Subcutaneous abdominal adipose tissue (tissue), 5 donors: Measurements from ENCODE around the gene TOMM34.

ENCODE experiments used
- H3K27ac ChIP-seq: one replicate; pipeline ENCODE4 v1.7.0; 2013; ENCODE audit warnings: low read depth, mild to moderate bottlenecking, inconsistent platforms, low read length, moderate library complexity
- H3K27me3 ChIP-seq, 5 donors: one replicate each; pipeline ENCODE4 v1.7.0; 2013; ENCODE audit warnings: low read length in 5 of 5, inconsistent platforms in 1 of 5; ENCODE audit not compliant: control insufficient read depth in 5 of 5, insufficient read depth in 4 of 5
- H3K36me3 ChIP-seq, 5 donors: one replicate each; pipeline ENCODE4 v1.7.0; 2013; ENCODE audit warnings: low read length in 5 of 5; ENCODE audit not compliant: control insufficient read depth in 5 of 5, insufficient read depth in 5 of 5
- H3K4me1 ChIP-seq, 5 donors: one replicate each; pipeline ENCODE4 v1.7.0; 2013; ENCODE audit warnings: low read length in 5 of 5, mild to moderate bottlenecking in 3 of 5, moderate library complexity in 1 of 5; ENCODE audit not compliant: control insufficient read depth in 5 of 5, insufficient read depth in 5 of 5
- H3K4me3 ChIP-seq, 5 donors: one replicate each; pipeline ENCODE4 v1.7.0; 2013; ENCODE audit warnings: low read length in 5 of 5, low read depth in 1 of 5
- H3K9ac ChIP-seq, 5 donors: one replicate each; pipeline ENCODE4 v1.7.0; 2013; ENCODE audit warnings: low read length in 5 of 5, mild to moderate bottlenecking in 4 of 5, moderate library complexity in 3 of 5
- H3K9me3 ChIP-seq, 5 donors: one replicate each; pipeline ENCODE4 v1.7.0; 2013; ENCODE audit warnings: low read length in 5 of 5; ENCODE audit not compliant: control insufficient read depth in 5 of 5
- donor health status: healthy.
- donor health status: healthy.
- donor health status: healthy.
- donor health status: healthy.
- donor health status: healthy.

The TOMM34 gene

GRCh38 chr20:44960103-44960852 lies at the start of gene TOMM34:
Gene TOMM34, minus strand, starts transcription at chr20:44960397. Its CDS starts 64 bp downstream, at chr20:44960333.
- Histone ChIP-seq H3K9me3 (no peaks in the 10 kb centered on the region), H3K27ac (peak within 1 kb of the TSS; percentile 48), H3K9ac (peak within 1 kb of the TSS; percentile 11 to 83 (median 79)), H3K4me1 (peaks cover 2 to 22% (median 18%) of the 10 kb centered on the region in 5 donors), H3K4me3 (peak within 1 kb of the TSS; percentile 74 to 82 (median 80)), H3K36me3 (peaks cover 0 to 12% (median 11%) of the 10 kb centered on the region in 5 donors), H3K27me3 (no peaks in the 10 kb centered on the region)

- H3K27me3 ChIP-seq, result no peaks in the 10 kb centered on the region
- no peaks in the 10 kb centered on the region for H3K9me3 ChIP-seq
- peaks cover 4 to 19% (median 12%) of the 10 kb centered on the region in 5 donors for H3K36me3 ChIP-seq
- no peak overlapping the region for H3K4me3 ChIP-seq
- no peak overlapping the region for H3K9ac ChIP-seq
- H3K4me1 ChIP-seq, result no peaks in the 10 kb centered on the region
- H3K27ac ChIP-seq, result no peak overlapping the region
Measured at GRCh38 chr20:45008521-45009049, 48.4 kb upstream of the TOMM34 start.

- Histone ChIP-seq H3K9ac (no peak overlapping the region), H3K4me1 (peaks cover 0 to 9% (median 5%) of the 10 kb centered on the region in 5 donors), H3K36me3 (peaks cover 33 to 61% (median 41%) of the 10 kb centered on the region in 5 donors)
Measured at GRCh38 chr20:44997668-44998067, 37.5 kb upstream of the TOMM34 start.

GRCh38 chr20:44997171-44997570 lies 37.0 kb upstream of the TOMM34 start:
- Histone ChIP-seq H3K36me3 (peaks cover 33 to 61% (median 41%) of the 10 kb centered on the region in 5 donors), H3K27me3 (no peaks in the 10 kb centered on the region), H3K9me3 (no peaks in the 10 kb centered on the region), H3K4me3 (no peak overlapping the region), H3K27ac (no peak overlapping the region), H3K9ac (no peak overlapping the region), H3K4me1 (peaks cover 0 to 9% (median 5%) of the 10 kb centered on the region in 5 donors)

More at GRCh38 chr20:44997668-44998067, 37.5 kb upstream of the TOMM34 start:
- H3K4me3 ChIP-seq, result no peak overlapping the region
- H3K27me3 ChIP-seq, result no peaks in the 10 kb centered on the region
- no peak overlapping the region for H3K27ac ChIP-seq
- no peaks in the 10 kb centered on the region for H3K9me3 ChIP-seq

- no peak overlapping the region for H3K9ac ChIP-seq
- H3K36me3 ChIP-seq, result peaks cover 11 to 31% (median 22%) of the 10 kb centered on the region in 5 donors
- H3K9me3 ChIP-seq, result no peaks in the 10 kb centered on the region
- no peaks in the 10 kb centered on the region for H3K27me3 ChIP-seq
- H3K4me1 ChIP-seq, result peaks cover 0 to 18% (median 11%) of the 10 kb centered on the region in 5 donors
- no peak overlapping the region for H3K4me3 ChIP-seq
- peak overlapping the region; percentile 10 for H3K27ac ChIP-seq
Measured at GRCh38 chr20:44993343-44993742, 33.1 kb upstream of the TOMM34 start.

GRCh38 chr20:44990957-44991356 lies 30.8 kb upstream of the TOMM34 start:
- H3K4me1 ChIP-seq, result peaks cover 0 to 18% (median 11%) of the 10 kb centered on the region in 5 donors
- peak overlapping the region in 4 of 5 donors; percentile 12 to 46 (median 22) for H3K4me3 ChIP-seq
- H3K9ac ChIP-seq, result peak overlapping the region in 4 of 5 donors; percentile 5 to 65 (median 31)
- no peaks in the 10 kb centered on the region for H3K27me3 ChIP-seq
- peak overlapping the region; percentile 72 for H3K27ac ChIP-seq
- H3K9me3 ChIP-seq, result no peaks in the 10 kb centered on the region
- H3K36me3 ChIP-seq, result peaks cover 4 to 20% (median 12%) of the 10 kb centered on the region in 5 donors

- Histone ChIP-seq H3K9ac (peak overlapping the region in 2 of 5 donors; percentile 5 to 65), H3K4me1 (peaks cover 0 to 18% (median 11%) of the 10 kb centered on the region in 5 donors), H3K4me3 (peak overlapping the region in 4 of 5 donors; percentile 15 to 46 (median 24)), H3K36me3 (peaks cover 6 to 21% (median 12%) of the 10 kb centered on the region in 5 donors), H3K27ac (peak overlapping the region; percentile 72), H3K9me3 (no peaks in the 10 kb centered on the region), H3K27me3 (no peaks in the 10 kb centered on the region)
Measured at GRCh38 chr20:44990425-44990824, 30.2 kb upstream of the TOMM34 start.

GRCh38 chr20:44988631-44989171 lies 28.5 kb upstream of the TOMM34 start:
- Histone ChIP-seq H3K27me3 (no peaks in the 10 kb centered on the region), H3K4me1 (peaks cover 0 to 15% (median 9%) of the 10 kb centered on the region in 5 donors), H3K9me3 (no peaks in the 10 kb centered on the region), H3K36me3 (peaks cover 11 to 21% (median 18%) of the 10 kb centered on the region in 5 donors), H3K9ac (no peak overlapping the region), H3K27ac (no peak overlapping the region), H3K4me3 (no peak overlapping the region)

GRCh38 chr20:44983093-44983674 lies 23.0 kb upstream of the TOMM34 start:
- Histone ChIP-seq H3K4me1 (peaks cover 0 to 8% (median 0%) of the 10 kb centered on the region in 5 donors), H3K27ac (no peak overlapping the region), H3K36me3 (peaks cover 25 to 51% (median 40%) of the 10 kb centered on the region in 5 donors), H3K4me3 (no peak overlapping the region), H3K27me3 (no peaks in the 10 kb centered on the region), H3K9ac (no peak overlapping the region), H3K9me3 (no peaks in the 10 kb centered on the region)
